ENCODE data around the gene CALD1.

The CALD1 gene

GRCh38 chr7:134882481-134882880, 103.0 kb downstream of the CALD1 start:
- no peak for DNase-seq (ENCODE audit: low spot score)
- no peak for TF ChIP-seq CTCF (IDR thresholded peaks at IDR 0.05; ENCODE audit: extremely low read depth, missing control alignments)

GRCh38 chr7:134885967-134886352, 106.5 kb downstream of the CALD1 start:
- DNase-seq (ENCODE audit: low spot score), result no peak
- TF ChIP-seq CTCF (IDR thresholded peaks at IDR 0.05; ENCODE audit: extremely low read depth, missing control alignments), result no peak

- TF ChIP-seq CTCF (IDR thresholded peaks at IDR 0.05; ENCODE audit: extremely low read depth, missing control alignments), result no peak
- no peak for DNase-seq (ENCODE audit: low spot score)
These were observed 107.1 kb downstream of the CALD1 start for GRCh38 chr7:134886353-134887057.

- DNase-seq (ENCODE audit: low spot score), result no peak
- no peak for TF ChIP-seq CTCF (IDR thresholded peaks at IDR 0.05; ENCODE audit: extremely low read depth, missing control alignments)
These were observed 108.1 kb downstream of the CALD1 start for GRCh38 chr7:134887523-134887922.

GRCh38 chr7:134888141-134888740, 108.8 kb downstream of the CALD1 start:
- no peak for DNase-seq (ENCODE audit: low spot score)
- TF ChIP-seq CTCF (IDR thresholded peaks at IDR 0.05; ENCODE audit: extremely low read depth, missing control alignments), result no peak

DNA sequence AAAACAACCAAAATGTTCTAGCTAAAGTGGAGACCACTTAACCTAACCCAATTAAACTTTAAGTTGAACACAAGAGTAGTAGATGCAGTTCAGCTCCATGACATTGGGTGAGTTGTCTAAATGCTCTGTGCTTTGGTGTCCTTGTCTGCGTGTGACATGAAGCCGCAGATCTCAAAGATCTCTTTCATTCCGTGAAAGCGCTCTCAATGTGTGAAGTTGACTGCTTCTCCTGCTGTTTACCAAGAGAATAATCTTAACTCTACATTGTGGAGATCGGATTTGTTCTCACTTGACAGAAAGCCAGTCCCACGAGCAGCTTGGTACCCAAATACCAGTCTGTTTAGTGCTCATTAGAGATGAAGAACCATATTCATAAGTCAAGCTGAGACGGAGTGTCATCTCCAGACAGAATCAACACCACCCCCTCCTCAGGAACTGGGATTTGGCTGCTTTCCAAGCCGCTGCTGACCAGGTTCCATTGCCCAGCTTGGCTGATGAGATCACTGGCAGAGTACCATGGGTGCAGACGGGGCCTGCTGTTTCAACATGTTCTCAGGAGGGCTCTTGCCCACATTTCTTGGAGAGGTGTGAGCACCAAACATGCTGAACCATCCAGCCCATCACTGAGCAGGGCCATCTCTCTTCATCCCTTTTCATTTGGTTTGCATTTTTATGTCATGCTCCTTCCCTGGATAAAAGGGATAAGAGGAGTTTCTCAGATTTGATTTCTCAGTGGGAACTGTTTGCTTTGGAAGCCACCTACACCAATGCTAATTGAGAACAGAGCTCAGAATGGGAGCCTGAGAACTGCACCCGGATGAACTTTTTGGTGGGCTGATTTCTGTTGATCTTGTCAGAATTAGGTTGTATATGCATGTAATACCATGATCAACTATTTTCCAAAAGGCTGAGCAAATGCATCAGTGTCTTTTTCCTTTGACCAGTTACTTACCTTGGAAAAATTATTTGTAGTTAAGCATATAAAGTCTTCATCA, 111.1 kb downstream of the CALD1 start:
- DNase-seq (ENCODE audit: low spot score), result no peak
- TF ChIP-seq CTCF (IDR thresholded peaks at IDR 0.05; ENCODE audit: extremely low read depth, missing control alignments), result no peak

All from GM20000 (cell line).